Activated CD4-positive, alpha-beta T cell treated with anti-CD3 and anti-CD28 coated beads, Interleukin-2, amount 10 ng/mL, durations not matched to agents 24 days and 14 days (primary cell): ENCODE measurements around the gene PYGO2. TPM values are rescaled to one million over a fixed set of nuclear protein-coding genes. Genes with fewer than 3 reads are reported as not detected.

Experiments used
- DNase-seq: peaks from one replicate; pipeline ENCODE4 v3.0.0; 2022
- H3K27ac Mint-ChIP-seq: one replicate; pipeline ENCODE4 v1.8.0; 2022; ENCODE audit warnings: mild to moderate bottlenecking, mixed read lengths
- H3K27me3 Mint-ChIP-seq: one replicate; pipeline ENCODE4 v1.8.0; 2022; ENCODE audit warnings: mixed read lengths
- H3K36me3 Mint-ChIP-seq: one replicate; pipeline ENCODE4 v1.8.0; 2022; ENCODE audit warnings: low read depth, mild to moderate bottlenecking, mixed read lengths
- H3K4me1 Mint-ChIP-seq: one replicate; pipeline ENCODE4 v1.8.0; 2021; ENCODE audit warnings: mixed read lengths
- H3K4me3 Mint-ChIP-seq: one replicate; pipeline ENCODE4 v1.8.0; 2022; ENCODE audit warnings: mild to moderate bottlenecking, moderate library complexity, mixed read lengths
- H3K9me3 Mint-ChIP-seq: one replicate; pipeline ENCODE4 v1.8.0; 2021; ENCODE audit warnings: mixed read lengths
- intact Hi-C: fragments of 100-400 bp; cut with micrococcal nuclease; formaldehyde crosslinking; loops from one replicate; pipeline ENCODE4 v1.15.1; 2023
- total RNA-seq: library from RNA; stranded (reverse); gene quantifications from 2 replicates; pipeline ENCODE4 v1.2.3, GENCODE V29; 2022

PYGO2 gene
- total RNA-seq, result 34.4 and 34.8 TPM in 2 replicates

GRCh38 chr1:154961207-154962155 is at the start of gene PYGO2:
Gene PYGO2 (minus strand): TSS chr1:154961782. CDS start chr1:154961576, 206 bp downstream.
- H3K4me3 Mint-ChIP-seq, result peak within 1 kb of the TSS; percentile 96
- peaks cover 27% of the 10 kb centered on the region for H3K4me1 Mint-ChIP-seq
- peaks cover 36% of the 10 kb centered on the region for H3K36me3 Mint-ChIP-seq
- DNase-seq, result peak; percentile 96
- no peaks in the 10 kb centered on the region for H3K9me3 Mint-ChIP-seq
- H3K27ac Mint-ChIP-seq, result peak within 1 kb of the TSS; percentile 89
- no peaks in the 10 kb centered on the region for H3K27me3 Mint-ChIP-seq
- intact Hi-C loops, result loop anchor here (1.0 kb wide), 4 partner anchors 13 to 56 kb away; partner anchors contain the start of gene CKS1B

- peak overlapping the region; percentile 82 for H3K27ac Mint-ChIP-seq
- no peaks in the 10 kb centered on the region for H3K9me3 Mint-ChIP-seq
- H3K4me3 Mint-ChIP-seq, result peak overlapping the region; percentile 97
- DNase-seq, result peak; percentile 56
- intact Hi-C loops, result no loop called here
- H3K4me1 Mint-ChIP-seq, result peaks cover 58% of the 10 kb centered on the region
- H3K36me3 Mint-ChIP-seq, result peaks cover 62% of the 10 kb centered on the region
- H3K27me3 Mint-ChIP-seq, result no peaks in the 10 kb centered on the region
Observed at GRCh38 chr1:155011004-155011416, 49.4 kb upstream of the PYGO2 start.

GRCh38 chr1:155010211-155010918 is 48.8 kb upstream of the PYGO2 start:
- H3K4me3 Mint-ChIP-seq, result peak overlapping the region; percentile 97
- peaks cover 58% of the 10 kb centered on the region for H3K36me3 Mint-ChIP-seq
- peaks cover 58% of the 10 kb centered on the region for H3K4me1 Mint-ChIP-seq
- DNase-seq, result peak; percentile 84
- H3K9me3 Mint-ChIP-seq, result no peaks in the 10 kb centered on the region
- peak overlapping the region; percentile 96 for H3K27ac Mint-ChIP-seq
- intact Hi-C loops, result no loop called here
- no peaks in the 10 kb centered on the region for H3K27me3 Mint-ChIP-seq

GRCh38 chr1:155009742-155010141 is 48.2 kb upstream of the PYGO2 start:
- Mint-ChIP-seq H3K27ac (peak overlapping the region; percentile 96), H3K36me3 (peaks cover 58% of the 10 kb centered on the region), H3K4me1 (peaks cover 62% of the 10 kb centered on the region)

GRCh38 chr1:155009221-155009711 is 47.7 kb upstream of the PYGO2 start:
- Mint-ChIP-seq H3K27me3 (no peaks in the 10 kb centered on the region), H3K9me3 (no peaks in the 10 kb centered on the region), H3K27ac (peak overlapping the region; percentile 96), H3K36me3 (peaks cover 58% of the 10 kb centered on the region), H3K4me1 (peaks cover 66% of the 10 kb centered on the region), H3K4me3 (peak overlapping the region; percentile 97)
- DNase-seq, result peak; percentile 76
- intact Hi-C loops, result loop anchor here (1.0 to 5.0 kb wide), 2 partner anchors 8 to 262 kb away; no protein-coding TSS in a partner anchor

More at GRCh38 chr1:155009742-155010141, 48.2 kb upstream of the PYGO2 start:
- intact Hi-C loops, result loop anchor here (1.0 to 5.0 kb wide), 2 partner anchors 8 to 262 kb away; no protein-coding TSS in a partner anchor
- DNase-seq, result no peak
- no peaks in the 10 kb centered on the region for H3K27me3 Mint-ChIP-seq
- peak overlapping the region; percentile 97 for H3K4me3 Mint-ChIP-seq
- H3K9me3 Mint-ChIP-seq, result no peaks in the 10 kb centered on the region

- Mint-ChIP-seq H3K27me3 (no peaks in the 10 kb centered on the region), H3K27ac (peak overlapping the region; percentile 96), H3K4me3 (peak overlapping the region; percentile 97), H3K4me1 (peaks cover 63% of the 10 kb centered on the region), H3K9me3 (no peaks in the 10 kb centered on the region), H3K36me3 (peaks cover 54% of the 10 kb centered on the region)
- intact Hi-C loops, result loop anchor here (1.0 to 5.0 kb wide), 2 partner anchors 8 to 261 kb away; no protein-coding TSS in a partner anchor
- peak; percentile 92 for DNase-seq
Observed at GRCh38 chr1:155008015-155008941, 46.7 kb upstream of the PYGO2 start.

GRCh38 chr1:155007251-155007828 is 45.8 kb upstream of the PYGO2 start:
- H3K4me1 Mint-ChIP-seq, result peaks cover 53% of the 10 kb centered on the region
- H3K27ac Mint-ChIP-seq, result peak overlapping the region; percentile 96
- H3K4me3 Mint-ChIP-seq, result peak overlapping the region; percentile 99

GRCh38 chr1:155006601-155007101 is 45.1 kb upstream of the PYGO2 start:
- no peaks in the 10 kb centered on the region for H3K27me3 Mint-ChIP-seq
- DNase-seq, result peak; percentile 85
- H3K4me3 Mint-ChIP-seq, result peak overlapping the region; percentile 99
- H3K27ac Mint-ChIP-seq, result peak overlapping the region; percentile 96
- intact Hi-C loops, result loop anchor here (5.0 kb wide), 1 partner anchor 259 kb away; no protein-coding TSS in a partner anchor
- H3K36me3 Mint-ChIP-seq, result peaks cover 43% of the 10 kb centered on the region
- H3K4me1 Mint-ChIP-seq, result peaks cover 53% of the 10 kb centered on the region
- H3K9me3 Mint-ChIP-seq, result no peaks in the 10 kb centered on the region

More at GRCh38 chr1:155007251-155007828, 45.8 kb upstream of the PYGO2 start:
- H3K9me3 Mint-ChIP-seq, result no peaks in the 10 kb centered on the region
- peaks cover 44% of the 10 kb centered on the region for H3K36me3 Mint-ChIP-seq
- DNase-seq, result peak; percentile 70
- intact Hi-C loops, result loop anchor here (5.0 kb wide), 1 partner anchor 260 kb away; no protein-coding TSS in a partner anchor
- no peaks in the 10 kb centered on the region for H3K27me3 Mint-ChIP-seq

- DNase-seq, result peak; percentile 66
- peaks cover 36% of the 10 kb centered on the region for H3K36me3 Mint-ChIP-seq
- no peaks in the 10 kb centered on the region for H3K9me3 Mint-ChIP-seq
- peak overlapping the region; percentile 96 for H3K27ac Mint-ChIP-seq
- intact Hi-C loops, result loop anchor here (5.0 kb wide), 1 partner anchor 258 kb away; no protein-coding TSS in a partner anchor
- H3K4me1 Mint-ChIP-seq, result peaks cover 49% of the 10 kb centered on the region
- H3K27me3 Mint-ChIP-seq, result no peaks in the 10 kb centered on the region
- peak overlapping the region; percentile 99 for H3K4me3 Mint-ChIP-seq
Observed at GRCh38 chr1:155005076-155006011, 43.8 kb upstream of the PYGO2 start.

GRCh38 chr1:155004352-155005075 is 42.9 kb upstream of the PYGO2 start:
- no peaks in the 10 kb centered on the region for H3K9me3 Mint-ChIP-seq
- H3K27me3 Mint-ChIP-seq, result no peaks in the 10 kb centered on the region
- peaks cover 29% of the 10 kb centered on the region for H3K36me3 Mint-ChIP-seq
- intact Hi-C loops, result loop anchor here (5.0 kb wide), 4 partner anchors 58 to 257 kb away; partner anchors contain the start of genes EFNA4 and SLC50A1
- peak overlapping the region; percentile 94 for H3K27ac Mint-ChIP-seq
- H3K4me1 Mint-ChIP-seq, result peaks cover 50% of the 10 kb centered on the region
- DNase-seq, result no peak
- H3K4me3 Mint-ChIP-seq, result peak overlapping the region; percentile 99
